ENCODE data around the gene SACM1L.

The SACM1L gene

DNA sequence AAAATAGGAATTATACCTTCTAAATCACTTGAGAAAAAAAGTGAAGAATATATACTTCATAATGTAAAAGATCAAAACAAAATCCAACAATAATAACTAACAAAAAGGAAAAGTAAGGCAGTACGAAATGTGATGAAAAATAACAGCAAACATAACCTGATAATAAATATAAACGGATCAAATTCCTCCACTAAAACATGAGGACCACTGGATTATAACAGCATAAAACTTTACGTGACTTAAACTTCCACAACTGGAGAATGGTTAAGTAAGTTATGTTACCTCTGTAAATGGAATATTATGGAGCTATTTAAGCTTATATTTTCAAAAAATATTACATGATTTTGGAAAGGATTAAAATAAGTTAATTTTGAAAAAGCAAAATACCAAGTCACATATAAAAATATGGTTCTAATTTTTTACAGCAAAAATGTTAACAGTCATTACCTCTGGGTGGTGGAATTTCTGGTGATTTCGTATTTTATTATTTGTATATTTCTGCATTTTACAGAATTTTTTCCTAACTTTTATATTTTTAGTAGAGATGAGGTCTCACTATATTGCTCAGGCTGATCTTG, 100.1 kb downstream of the SACM1L start:
- DNase-seq (ENCODE audit: low read depth in 2 of 2), result no peak

DNA sequence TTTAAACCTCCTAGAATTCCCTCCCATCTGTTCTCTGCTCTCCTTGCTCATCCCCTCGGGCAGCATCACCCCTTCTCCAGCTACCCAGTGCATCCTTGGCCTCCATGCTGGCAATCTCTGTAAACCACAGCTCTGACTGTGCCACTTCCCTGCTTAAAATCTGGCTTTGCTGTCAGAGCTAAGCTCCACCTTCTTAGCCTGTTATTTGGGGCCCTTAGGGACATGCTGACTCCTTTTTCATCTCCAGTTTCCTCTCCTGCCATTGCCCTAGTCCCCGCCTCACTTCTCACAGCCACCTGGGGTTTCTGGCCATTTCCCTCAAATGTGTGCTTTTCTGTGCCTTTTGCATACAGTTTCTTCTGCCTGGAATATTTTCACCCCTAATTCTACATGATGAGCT, 101.4 kb downstream of the SACM1L start:
- DNase-seq (ENCODE audit: low read depth in 2 of 2), result no peak

DNA sequence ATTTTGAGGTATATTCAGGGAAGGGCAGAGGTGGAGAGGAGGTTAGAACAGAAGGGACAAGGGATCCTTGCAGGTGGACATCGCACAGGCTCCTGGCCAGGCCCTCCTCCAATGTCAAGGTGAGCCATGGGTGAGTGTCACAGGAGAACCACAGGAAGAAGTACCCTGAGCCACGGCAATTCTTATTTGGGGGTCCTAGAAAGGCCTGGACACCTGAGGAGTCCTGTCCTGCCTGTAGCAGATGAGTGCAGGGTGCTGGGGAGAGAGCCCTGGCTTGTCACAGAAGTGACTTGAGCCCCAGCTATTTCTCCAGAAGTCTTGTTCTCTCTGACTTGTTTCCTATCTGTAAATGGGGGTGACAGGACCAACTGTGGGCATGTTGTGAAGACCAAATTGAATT, 102.8 kb downstream of the SACM1L start:
- DNase-seq (ENCODE audit: low read depth in 2 of 2), result no peak

DNA sequence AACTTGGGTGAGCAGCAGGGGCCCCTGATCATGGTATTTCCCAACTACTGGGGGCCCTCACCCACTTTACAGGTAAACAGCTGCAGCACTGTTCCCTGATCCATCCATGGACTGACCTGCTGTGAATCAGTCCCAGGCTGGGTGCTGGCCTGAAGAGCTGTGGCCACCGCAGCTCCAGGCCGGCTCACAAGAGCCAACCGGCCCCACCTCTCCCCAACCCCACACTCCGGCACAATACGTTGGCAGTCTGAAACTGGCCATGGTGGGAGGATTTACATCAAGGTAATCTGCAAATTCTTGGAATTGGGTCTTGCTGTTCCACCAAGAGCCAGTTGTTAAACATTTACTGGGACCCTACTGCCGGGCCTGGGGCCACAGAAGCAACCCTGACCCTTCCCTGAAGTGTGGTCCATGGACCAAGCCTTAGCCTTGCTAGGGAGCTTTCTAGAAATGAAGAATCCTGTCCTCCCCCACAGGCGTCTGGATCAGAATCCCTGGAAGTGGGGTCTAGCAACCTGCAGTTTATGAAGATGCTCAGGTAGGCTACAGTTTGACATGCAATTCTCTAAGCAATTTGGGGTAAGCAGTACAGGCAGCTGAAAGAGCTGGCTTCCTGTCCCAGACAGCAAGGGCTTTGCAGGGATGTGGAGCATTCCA, 103.4 kb downstream of the SACM1L start:
- no peak for DNase-seq (ENCODE audit: low read depth in 2 of 2)

DNA sequence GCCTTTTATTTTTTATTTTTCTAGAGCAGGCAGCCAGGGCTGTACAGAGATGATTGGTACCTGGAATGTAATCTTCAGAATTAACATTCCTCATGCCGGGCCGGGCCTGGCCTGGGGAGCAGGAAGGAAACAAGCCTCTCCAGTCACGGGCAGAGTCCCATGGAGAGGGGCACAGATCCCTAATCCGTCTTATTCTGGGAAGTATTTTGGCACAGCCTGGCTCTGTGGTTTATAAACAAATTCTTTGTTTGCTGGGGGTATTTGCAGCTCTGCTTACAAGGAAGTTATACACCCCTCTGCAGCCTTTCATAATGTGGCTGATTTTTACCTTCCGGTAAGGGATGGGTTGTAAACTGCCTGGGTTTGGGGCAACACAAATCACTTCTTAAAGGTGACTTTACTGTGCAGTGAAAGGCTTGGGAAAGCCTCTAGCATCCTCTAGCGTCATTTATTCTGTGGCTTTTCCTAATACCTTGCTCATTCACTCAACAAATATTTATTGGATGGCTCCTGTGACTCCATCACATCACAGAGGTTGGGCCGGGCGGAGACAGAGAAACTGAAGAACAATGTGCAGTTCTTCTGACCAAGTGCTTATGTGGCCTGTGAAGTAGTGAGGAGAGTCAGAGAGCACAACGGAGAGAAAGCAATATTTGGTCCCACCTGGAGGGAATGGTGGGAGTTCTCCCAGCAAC, 104.4 kb downstream of the SACM1L start:
- no peak for DNase-seq (ENCODE audit: low read depth in 2 of 2)

DNA sequence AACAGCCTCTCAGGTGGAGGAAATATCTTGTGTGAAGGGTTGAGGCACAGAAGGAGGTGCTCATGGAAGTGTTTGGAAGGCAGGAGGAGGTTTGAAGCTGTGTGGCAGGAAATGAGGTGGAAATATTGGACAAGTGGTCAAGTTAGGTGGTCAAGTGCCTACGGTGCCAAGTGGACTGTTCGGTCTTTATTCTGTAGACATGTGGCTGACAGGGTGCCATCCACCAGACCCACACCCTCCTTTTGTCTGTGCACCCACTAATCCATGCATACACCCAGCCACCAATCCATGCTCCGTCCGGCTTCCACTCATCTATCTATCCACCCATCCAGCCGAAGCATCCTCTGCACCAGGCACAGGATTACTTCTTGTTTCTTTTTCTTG, 105.0 kb downstream of the SACM1L start:
- no peak for DNase-seq (ENCODE audit: low read depth in 2 of 2)

DNA sequence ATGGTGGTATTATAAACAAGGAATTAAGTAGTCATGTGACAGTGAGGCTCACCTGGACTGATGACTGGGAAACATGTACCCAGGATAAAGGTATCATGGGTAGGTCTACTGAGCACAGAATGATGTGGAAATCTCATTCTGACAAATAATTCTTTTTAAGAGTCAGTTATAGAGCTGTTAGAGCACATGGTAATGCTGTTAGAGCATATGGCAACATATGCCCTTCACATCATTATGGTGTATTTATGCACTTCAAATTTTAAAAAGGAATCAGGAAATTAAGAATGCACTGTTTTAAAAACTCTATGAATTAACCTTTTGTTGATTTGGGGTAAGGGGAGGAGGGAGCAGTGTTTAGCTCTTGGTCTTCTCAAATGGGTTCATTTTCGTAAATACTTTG, 105.5 kb downstream of the SACM1L start:
- no peak for DNase-seq (ENCODE audit: low read depth in 2 of 2)
